ENCODE data around the gene CREB3L2. TPM values are rescaled to one million over a fixed set of nuclear protein-coding genes. Genes with fewer than 3 reads are reported as not detected.
A peak's percentile ranks its signal among the peaks of the same experiment; 100 is the strongest.
"Not testable (repeated sequence)": the region's sequence is repeated elsewhere in the genome, so short reads cannot be mapped to it uniquely, and the experiment has no call there.

Gene CREB3L2
- total RNA-seq, 3 donors from 2014 or later (not counting 1 experiment from before 2014, with no cell fraction given): 45.9 to 54.6 (median 52.5) TPM

DNA sequence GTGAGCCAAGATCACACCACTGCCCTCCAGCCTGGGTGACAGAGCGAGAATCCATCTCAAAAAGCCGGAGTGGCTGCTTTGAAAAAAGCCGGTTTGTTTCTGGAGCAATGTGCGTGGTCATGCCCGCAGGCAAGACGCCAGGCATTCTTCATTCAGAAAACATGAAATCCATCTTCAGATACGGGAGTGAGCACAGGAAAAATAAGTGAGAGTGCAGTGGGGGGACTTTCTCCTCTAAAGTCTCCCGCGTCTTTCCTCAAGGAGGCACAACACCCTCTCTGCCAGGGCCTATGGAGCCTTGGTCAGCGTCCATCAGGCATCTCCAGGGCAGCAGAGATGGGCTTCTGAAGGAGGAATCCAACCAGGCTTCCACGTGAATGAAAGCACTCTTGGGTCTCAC lies 92.8 kb downstream of the CREB3L2 start:
- peaks cover 42% of the 10 kb centered on the region for H3K36me3 Mint-ChIP-seq

DNA sequence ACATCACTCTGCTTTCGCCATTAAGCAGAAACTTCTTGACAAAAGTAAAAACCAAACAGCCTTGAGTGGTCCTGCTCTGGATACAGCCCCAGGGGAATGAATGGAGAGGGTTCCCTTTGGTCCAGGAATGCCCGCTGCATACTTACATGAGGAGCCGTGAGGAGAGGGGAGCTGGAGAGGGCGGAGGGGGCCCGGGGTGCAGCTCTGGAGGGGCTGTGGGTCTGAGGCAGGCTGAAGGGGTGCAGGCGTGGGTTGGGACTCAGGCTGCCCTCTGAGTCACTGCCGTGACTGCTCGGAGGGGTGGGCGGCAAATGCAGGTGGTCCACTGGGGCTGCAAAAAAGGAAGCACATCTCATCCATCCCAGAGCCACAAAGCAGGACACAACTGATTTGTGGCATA lies 93.8 kb downstream of the CREB3L2 start:
- H3K27me3 ChIP-seq (ENCODE audit: control insufficient read depth, insufficient read depth, low read length): no peaks in the 10 kb centered on the region
- H3K4me1 Mint-ChIP-seq: peaks cover 0 to 6% of the 10 kb centered on the region in 2 donors
- no peaks in the 10 kb centered on the region for H3K9me3 ChIP-seq (ENCODE audit: control insufficient read depth, insufficient read depth, low read length)
- H3K36me3 ChIP-seq (ENCODE audit: control insufficient read depth, insufficient read depth, low read length): peaks cover 72% of the 10 kb centered on the region
- 97% methylated on average over 9 of the region's 9 CpGs for WGBS (ENCODE audit: insufficient coverage)
- ATAC-seq: no peak
- H3K27ac Mint-ChIP-seq: peak overlapping the region; percentile 19 to 47
- no peak overlapping the region for H3K4me3 ChIP-seq (ENCODE audit: low read length)
- no peak for DNase-seq
- H3K9me3 Mint-ChIP-seq: no peaks in the 10 kb centered on the region
- H3K4me3 Mint-ChIP-seq: no peak overlapping the region
- intact Hi-C loops (cut with micrococcal nuclease): no loop called here
- no peaks in the 10 kb centered on the region for H3K27me3 Mint-ChIP-seq (ENCODE audit: low read depth in 2 of 2)
- H3K27ac ChIP-seq (ENCODE audit: low read length): no peak overlapping the region
- H3K36me3 Mint-ChIP-seq: peaks cover 42% of the 10 kb centered on the region
- TF ChIP-seq CTCF (IDR thresholded peaks at IDR 0.05): no peak
- peaks cover 5% of the 10 kb centered on the region for H3K4me1 ChIP-seq (ENCODE audit: control insufficient read depth, insufficient read depth, low read length)

More for the DNA sequence above, 92.8 kb downstream of the CREB3L2 start:
- DNase-seq: no peak
- no peak overlapping the region for H3K27ac Mint-ChIP-seq
- H3K4me1 Mint-ChIP-seq: no peaks in the 10 kb centered on the region
- Histone ChIP-seq H3K4me3 (ENCODE audit: low read length) (no peak overlapping the region), H3K9me3 (ENCODE audit: control insufficient read depth, insufficient read depth, low read length) (no peaks in the 10 kb centered on the region), H3K27ac (ENCODE audit: low read length) (no peak overlapping the region), H3K27me3 (ENCODE audit: control insufficient read depth, insufficient read depth, low read length) (no peaks in the 10 kb centered on the region), H3K4me1 (ENCODE audit: control insufficient read depth, insufficient read depth, low read length) (no peaks in the 10 kb centered on the region), H3K36me3 (ENCODE audit: control insufficient read depth, insufficient read depth, low read length) (peaks cover 68% of the 10 kb centered on the region)
- no peak overlapping the region for H3K4me3 Mint-ChIP-seq
- H3K27me3 Mint-ChIP-seq (ENCODE audit: low read depth in 2 of 2): no peaks in the 10 kb centered on the region
- ATAC-seq: no peak
- no peaks in the 10 kb centered on the region for H3K9me3 Mint-ChIP-seq
- TF ChIP-seq CTCF (IDR thresholded peaks at IDR 0.05): no peak
- intact Hi-C loops (cut with micrococcal nuclease): no loop called here
- WGBS (ENCODE audit: insufficient coverage): 98% methylated on average over 11 of the region's 11 CpGs

GRCh38 chr7:137906636-137907035 lies 95.2 kb downstream of the CREB3L2 start:
- DNase-seq; H3K9me3 ChIP-seq (ENCODE audit: control insufficient read depth, insufficient read depth, low read length); H3K4me1 ChIP-seq (ENCODE audit: control insufficient read depth, insufficient read depth, low read length); intact Hi-C loops (cut with micrococcal nuclease); H3K27ac Mint-ChIP-seq; H3K4me1 Mint-ChIP-seq; H3K9me3 Mint-ChIP-seq; H3K27me3 ChIP-seq (ENCODE audit: control insufficient read depth, insufficient read depth, low read length); H3K4me3 ChIP-seq (ENCODE audit: low read length); ATAC-seq; H3K27ac ChIP-seq (ENCODE audit: low read length); H3K4me3 Mint-ChIP-seq; H3K27me3 Mint-ChIP-seq (ENCODE audit: low read depth in 2 of 2): not testable (repeated sequence)
- H3K36me3 ChIP-seq (ENCODE audit: control insufficient read depth, insufficient read depth, low read length): peaks cover 66% of the 10 kb centered on the region
- peaks cover 31% of the 10 kb centered on the region for H3K36me3 Mint-ChIP-seq
- WGBS (ENCODE audit: insufficient coverage): 96% methylated on average over 4 of the region's 4 CpGs

- H3K36me3 ChIP-seq (ENCODE audit: control insufficient read depth, insufficient read depth, low read length): peaks cover 62% of the 10 kb centered on the region
Measured at GRCh38 chr7:137904833-137905232, 97.1 kb downstream of the CREB3L2 start.

More at GRCh38 chr7:137904833-137905232, 97.1 kb downstream of the CREB3L2 start:
- H3K36me3 Mint-ChIP-seq: peaks cover 22% of the 10 kb centered on the region
- Histone ChIP-seq H3K27ac (ENCODE audit: low read length) (no peak overlapping the region), H3K9me3 (ENCODE audit: control insufficient read depth, insufficient read depth, low read length) (no peaks in the 10 kb centered on the region), H3K27me3 (ENCODE audit: control insufficient read depth, insufficient read depth, low read length) (no peaks in the 10 kb centered on the region), H3K4me3 (ENCODE audit: low read length) (no peak overlapping the region), H3K4me1 (ENCODE audit: control insufficient read depth, insufficient read depth, low read length) (peaks cover 5% of the 10 kb centered on the region)
- ATAC-seq (no peak), DNase-seq (no peak)
- no peak overlapping the region for H3K4me3 Mint-ChIP-seq
- WGBS (ENCODE audit: insufficient coverage): 82% methylated on average over 1 of the region's 1 CpG
- TF ChIP-seq CTCF (IDR thresholded peaks at IDR 0.05): no peak
- H3K4me1 Mint-ChIP-seq: peaks cover 0 to 6% of the 10 kb centered on the region in 2 donors
- peak overlapping the region; percentile 29 to 66 for H3K27ac Mint-ChIP-seq
- intact Hi-C loops (cut with micrococcal nuclease): no loop called here
- H3K9me3 Mint-ChIP-seq: no peaks in the 10 kb centered on the region
- H3K27me3 Mint-ChIP-seq (ENCODE audit: low read depth in 2 of 2): no peaks in the 10 kb centered on the region

Data from natural killer cell (primary cell).